Psoas muscle (tissue), 8 donors: ENCODE results near the gene FNBP1. TPM values are rescaled to one million over a fixed set of nuclear protein-coding genes. Genes with fewer than 3 reads are reported as not detected.

Experiments used
- ATAC-seq, 4 donors: fragments of 200-7000 bp; cut with Tn5 transposase; one replicate each; pipeline ENCODE4 v1.9.1; 2020; ENCODE audit warnings: moderate library complexity in 3 of 4, mild to moderate bottlenecking in 2 of 4
- DNase-seq, 2 donors: peaks; one replicate each; pipeline ENCODE4 v3.0.0-alpha.2; 2020
- H3K27ac ChIP-seq: fragments of 200-600 bp; one replicate; pipeline ENCODE4 v1.8.0; 2022
- H3K27me3 ChIP-seq, 3 donors: fragments of 200-600 bp in 1 of 3; one replicate each; pipeline versions ENCODE4 v1.6.1 to v1.8.0; 2013 to 2022; ENCODE audit warnings: low read length in 2 of 3, mild to moderate bottlenecking in 2 of 3, moderate library complexity in 1 of 3; ENCODE audit not compliant: insufficient read depth in 3 of 3
- H3K36me3 ChIP-seq, 2 donors: fragments of 200-600 bp in 1 of 2; one replicate each; pipeline versions ENCODE4 v1.6.1 to v1.8.0; 2013 to 2022; ENCODE audit warnings: low read depth in 1 of 2, mild to moderate bottlenecking in 1 of 2, moderate library complexity in 1 of 2; ENCODE audit not compliant: insufficient read depth in 1 of 2
- H3K4me1 ChIP-seq: fragments of 200-600 bp; one replicate; pipeline ENCODE4 v1.8.0; 2022
- H3K4me3 ChIP-seq: fragments of 200-600 bp; one replicate; pipeline ENCODE4 v1.8.0; 2022; ENCODE audit warnings: mild to moderate bottlenecking
- H3K9me3 ChIP-seq: fragments of 200-600 bp; one replicate; pipeline ENCODE4 v1.8.0; 2022
- WGBS, 3 donors: extraction: QIAGEN DNeasy Blood & Tissue Kit; methylation state at CpG; one replicate each; pipeline versions ENCODE4 v1.1.6 to v1.1.7; 2013; 5-methylcytosine and 5-hydroxymethylcytosine counted together
- intact Hi-C, 2 donors: fragments of 100-400 bp; cut with DNase I; formaldehyde crosslinking; loops; one replicate each; pipeline versions ENCODE4 v1.11.0 to v1.14.2; 2022
- polyA plus RNA-seq, 3 donors: library from polyadenylated mRNA; stranded (reverse); fragments of 200-250 nt; gene quantifications; one replicate each; pipeline ENCODE4 v1.2.3, GENCODE V29; 2013
- total RNA-seq, 4 donors: library from RNA; stranded (reverse); fragmentation: NEBNext Ultra II Directional in 2 of 4; extraction: Animal tissue kit (Norgen Biotek cat#: 25700) in 2 of 4; gene quantifications; one replicate each; pipeline versions ENCODE4 v1.2.1 to v1.2.4, GENCODE V29; 2021 to 2023
- TF ChIP-seq, protein P1 (sequence below): fragments of 200-600 bp; IDR thresholded peaks from one replicate; pipeline ENCODE4 v1.8.0; 2022; ENCODE audit warnings: antibody characterized with exemption
- donor health status: healthy with polysubstance abuse.
- donor health status: DM: no; HTN: no; CAD: no; lungs with moderate emphysema.
- donor health status: Bipolar disorder and iron deficiency.
- donor health status: healthy.
- donor health status: DM: yes; HTN: yes; CAD: no.
- donor health status: DM: no; HTN: no; CAD: no.
- donor health status: DM: no; HTN: no; CAD: no.
- donor health status: DM: yes; HTN: yes; CAD: no.

FNBP1 gene
- total and polyA plus RNA-seq, 7 donors, result 4.6 to 30.5 (median 27.2) TPM

GRCh38 chr9:129884220-129885017 lies 158.6 kb downstream of the FNBP1 start:
- intact Hi-C loops, result loop anchor here (2.0 to 10.0 kb wide), 5 partner anchors 158 to 353 kb away; partner anchors contain the start of genes FNBP1 (in 1 of the 2) and GPR107 (in 1 of the 2)
- whole genome bisulfite sequencing, 3 donors, result 19 to 21% (median 21%) methylated on average over 24 of the region's 24 CpGs
- ATAC-seq (peak; percentile 69 to 84 (median 74)), DNase-seq (peak; percentile 89 to 92)
- no peaks in the 10 kb centered on the region for H3K27me3 ChIP-seq
- peak overlapping the region; percentile 55 for H3K4me3 ChIP-seq
- peaks cover 18% of the 10 kb centered on the region for H3K4me1 ChIP-seq
- TF ChIP-seq, protein P1, sequence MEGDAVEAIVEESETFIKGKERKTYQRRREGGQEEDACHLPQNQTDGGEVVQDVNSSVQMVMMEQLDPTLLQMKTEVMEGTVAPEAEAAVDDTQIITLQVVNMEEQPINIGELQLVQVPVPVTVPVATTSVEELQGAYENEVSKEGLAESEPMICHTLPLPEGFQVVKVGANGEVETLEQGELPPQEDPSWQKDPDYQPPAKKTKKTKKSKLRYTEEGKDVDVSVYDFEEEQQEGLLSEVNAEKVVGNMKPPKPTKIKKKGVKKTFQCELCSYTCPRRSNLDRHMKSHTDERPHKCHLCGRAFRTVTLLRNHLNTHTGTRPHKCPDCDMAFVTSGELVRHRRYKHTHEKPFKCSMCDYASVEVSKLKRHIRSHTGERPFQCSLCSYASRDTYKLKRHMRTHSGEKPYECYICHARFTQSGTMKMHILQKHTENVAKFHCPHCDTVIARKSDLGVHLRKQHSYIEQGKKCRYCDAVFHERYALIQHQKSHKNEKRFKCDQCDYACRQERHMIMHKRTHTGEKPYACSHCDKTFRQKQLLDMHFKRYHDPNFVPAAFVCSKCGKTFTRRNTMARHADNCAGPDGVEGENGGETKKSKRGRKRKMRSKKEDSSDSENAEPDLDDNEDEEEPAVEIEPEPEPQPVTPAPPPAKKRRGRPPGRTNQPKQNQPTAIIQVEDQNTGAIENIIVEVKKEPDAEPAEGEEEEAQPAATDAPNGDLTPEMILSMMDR, result no peak
- peak overlapping the region; percentile 66 for H3K27ac ChIP-seq
- H3K36me3 ChIP-seq, result peaks cover 0 to 45% of the 10 kb centered on the region in 2 donors
- no peaks in the 10 kb centered on the region for H3K9me3 ChIP-seq

- 73 to 81% (median 73%) methylated on average over 19 of the region's 19 CpGs for WGBS, 3 donors
- H3K27ac ChIP-seq, result no peak overlapping the region
Measured at GRCh38 chr9:129881547-129882324, 161.3 kb downstream of the FNBP1 start.

DNA sequence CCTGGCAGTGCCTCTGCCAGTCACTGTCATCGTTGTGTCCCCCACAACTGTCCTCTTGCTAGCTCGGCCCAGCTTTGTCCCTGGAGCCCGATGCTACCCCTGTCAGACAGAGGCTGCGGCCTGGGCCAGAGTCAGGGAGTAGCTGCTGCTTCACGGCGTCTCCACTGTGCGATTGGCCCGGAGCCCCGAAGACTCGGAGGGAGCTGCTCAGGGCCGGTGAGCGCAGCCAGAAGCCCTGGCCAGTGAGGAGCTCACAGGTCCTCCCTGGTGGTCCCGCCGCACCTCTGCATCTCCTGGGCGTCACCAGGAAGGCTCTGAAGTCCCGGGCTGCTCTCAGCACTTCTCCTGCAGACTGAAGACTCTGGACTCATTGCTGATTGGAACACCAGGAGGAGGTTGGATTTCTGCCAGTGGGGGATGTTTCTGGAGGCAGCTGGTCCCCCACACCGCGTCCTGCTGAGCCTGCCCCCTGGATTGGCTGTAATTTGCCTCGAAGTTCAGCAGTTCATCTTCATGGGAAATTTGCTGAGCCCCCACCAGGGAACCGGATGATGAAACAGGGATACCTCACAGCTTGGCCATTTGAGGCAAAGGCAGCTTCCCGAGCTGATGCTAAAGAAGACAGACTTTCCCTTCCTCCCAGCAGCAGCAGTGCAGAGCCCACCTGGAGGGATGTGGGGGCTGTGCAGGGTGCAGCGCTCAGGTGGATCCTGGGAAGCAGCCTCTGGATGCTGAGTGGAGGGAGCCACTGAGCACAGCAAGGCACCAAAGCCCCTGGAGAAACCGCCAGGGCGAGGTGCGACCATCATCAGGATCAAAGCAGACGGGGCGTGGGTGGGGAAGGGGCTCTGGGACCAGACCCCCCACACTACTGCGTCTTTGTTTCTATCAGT lies 162.1 kb downstream of the FNBP1 start:
- ATAC-seq (no peak), DNase-seq (peak in 1 of 2 donors; percentile 49)
- H3K36me3 ChIP-seq, result peaks cover 0 to 37% of the 10 kb centered on the region in 2 donors
- H3K27ac ChIP-seq, result no peak overlapping the region
- no peaks in the 10 kb centered on the region for H3K27me3 ChIP-seq
- intact Hi-C loops, result loop anchor here in 1 of 2 donors (10.0 kb wide), 1 partner anchor 354 kb away; no protein-coding TSS in a partner anchor
- no peaks in the 10 kb centered on the region for H3K9me3 ChIP-seq
- peaks cover 13% of the 10 kb centered on the region for H3K4me1 ChIP-seq
- no peak overlapping the region for H3K4me3 ChIP-seq
- WGBS, 3 donors, result 68 to 70% (median 70%) methylated on average over 28 of the region's 28 CpGs
- TF ChIP-seq, protein P1, result no peak

More at GRCh38 chr9:129881547-129882324, 161.3 kb downstream of the FNBP1 start:
- intact Hi-C loops, result loop anchor here in 1 of 2 donors (10.0 kb wide), 1 partner anchor 353 kb away; no protein-coding TSS in a partner anchor
- TF ChIP-seq, protein P1, result no peak
- peaks cover 0 to 37% of the 10 kb centered on the region in 2 donors for H3K36me3 ChIP-seq
- H3K4me3 ChIP-seq, result no peak overlapping the region
- DNase-seq (no peak), ATAC-seq (no peak)
- H3K27me3 ChIP-seq, result no peaks in the 10 kb centered on the region
- H3K9me3 ChIP-seq, result no peaks in the 10 kb centered on the region
- H3K4me1 ChIP-seq, result peaks cover 18% of the 10 kb centered on the region

DNA sequence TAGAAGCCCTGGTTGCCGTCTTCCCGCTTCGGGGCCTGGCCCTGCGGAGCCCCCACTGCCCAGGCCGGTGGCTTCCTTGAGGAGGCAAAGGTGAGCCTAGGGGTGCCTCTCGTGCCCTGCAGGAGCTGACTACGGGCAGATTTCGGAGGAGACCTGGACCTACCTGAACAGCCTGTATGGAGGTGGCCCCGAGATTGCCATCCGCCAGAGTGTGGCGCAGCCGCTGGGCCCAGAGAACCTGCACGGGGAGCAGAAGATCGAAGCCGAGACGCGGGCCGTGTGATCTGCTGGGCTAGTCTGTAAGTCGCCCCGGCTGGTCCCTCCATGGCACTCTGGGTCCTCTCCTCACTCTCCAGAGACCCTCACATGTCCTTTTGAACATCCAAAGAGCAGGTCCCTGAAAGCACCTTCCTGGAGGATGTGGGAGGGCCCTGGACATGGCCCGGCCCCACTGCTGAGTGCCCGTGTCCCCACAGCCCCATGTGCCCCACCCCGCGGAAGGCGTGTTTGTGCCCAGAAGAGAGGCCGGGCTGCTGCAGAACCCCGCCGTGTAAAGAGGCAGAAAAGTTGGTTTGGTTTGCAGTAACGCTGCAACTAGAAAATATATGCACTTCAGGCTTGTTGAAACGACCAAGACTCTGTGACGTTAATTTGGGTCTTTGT lies 162.9 kb downstream of the FNBP1 start:
- Histone ChIP-seq H3K4me1 (peaks cover 11% of the 10 kb centered on the region), H3K27me3 (no peaks in the 10 kb centered on the region), H3K4me3 (no peak overlapping the region), H3K36me3 (peaks cover 0 to 37% of the 10 kb centered on the region in 2 donors), H3K9me3 (no peaks in the 10 kb centered on the region), H3K27ac (no peak overlapping the region)
- intact Hi-C loops, result loop anchor here in 1 of 2 donors (10.0 kb wide), 1 partner anchor 355 kb away; no protein-coding TSS in a partner anchor
- TF ChIP-seq, protein P1, result no peak
- ATAC-seq (no peak), DNase-seq (peak in 1 of 2 donors; percentile 41)
- WGBS, 3 donors, result 92 to 94% (median 93%) methylated on average over 31 of the region's 31 CpGs
